Measurements from ENCODE around the gene FITM2. TPM values are rescaled to one million over a fixed set of nuclear protein-coding genes. Genes with fewer than 3 reads are reported as not detected.

FITM2 gene
- total RNA-seq, 4 donors from 2014 or later = 1.2 to 9.8 (median 6.7) TPM

- Histone ChIP-seq H3K27ac (no peak overlapping the region), H3K36me3 (no peaks in the 10 kb centered on the region), H3K9me3 (no peaks in the 10 kb centered on the region), H3K4me3 (no peak overlapping the region), H3K4me1 (no peaks in the 10 kb centered on the region), H3K27me3 (no peaks in the 10 kb centered on the region)
- no peak for DNase-seq
- no peak for TF ChIP-seq CTCF (IDR thresholded peaks at IDR 0.05)
- no peak for TF ChIP-seq POLR2A (IDR thresholded peaks at IDR 0.05)
- intact Hi-C loops (cut with DNase I; ENCODE audit: low total_unique reads) = loop anchor here (10.0 kb wide), 1 partner anchor 255 kb away; no protein-coding TSS in a partner anchor
Measured at GRCh38 chr20:44319839-44320422, 8.9 kb upstream of the FITM2 start.

GRCh38 chr20:44314870-44315269 is 3.9 kb upstream of the FITM2 start:
- no peaks in the 10 kb centered on the region for H3K9me3 ChIP-seq
- no peak for TF ChIP-seq CTCF (IDR thresholded peaks at IDR 0.05)
- no peak for TF ChIP-seq POLR2A (IDR thresholded peaks at IDR 0.05)
- no peak overlapping the region for H3K27ac ChIP-seq
- no peaks in the 10 kb centered on the region for H3K27me3 ChIP-seq
- peaks cover 0 to 3% of the 10 kb centered on the region in 2 donors for H3K4me1 ChIP-seq
- intact Hi-C loops (cut with DNase I; ENCODE audit: low total_unique reads) = no loop called here
- DNase-seq = no peak
- no peak overlapping the region for H3K4me3 ChIP-seq
- no peaks in the 10 kb centered on the region for H3K36me3 ChIP-seq

GRCh38 chr20:44309763-44310663 is 989 bp downstream of the FITM2 start:
- no peaks in the 10 kb centered on the region for H3K36me3 ChIP-seq
- no peaks in the 10 kb centered on the region for H3K27me3 ChIP-seq
- H3K27ac ChIP-seq = peak overlapping the region; percentile 67 to 68
- no peaks in the 10 kb centered on the region for H3K9me3 ChIP-seq
- peaks cover 0 to 3% of the 10 kb centered on the region in 2 donors for H3K4me1 ChIP-seq
- TF ChIP-seq POLR2A (IDR thresholded peaks at IDR 0.05) (no peak), CTCF (IDR thresholded peaks at IDR 0.05) (no peak)
- H3K4me3 ChIP-seq = peak overlapping the region; percentile 85 to 95
- DNase-seq = peak; percentile 36 to 40
- intact Hi-C loops (cut with DNase I; ENCODE audit: low total_unique reads) = loop anchor here (5.0 kb wide), 1 partner anchor 93 kb away; no protein-coding TSS in a partner anchor

- intact Hi-C loops (cut with DNase I; ENCODE audit: low total_unique reads) = loop anchor here (5.0 kb wide), 1 partner anchor 90 kb away; no protein-coding TSS in a partner anchor
- TF ChIP-seq POLR2A (IDR thresholded peaks at IDR 0.05) (no peak), CTCF (IDR thresholded peaks at IDR 0.05) (no peak)
- Histone ChIP-seq H3K4me3 (no peak overlapping the region), H3K9me3 (no peaks in the 10 kb centered on the region), H3K4me1 (peaks cover 0 to 3% of the 10 kb centered on the region in 2 donors), H3K36me3 (no peaks in the 10 kb centered on the region), H3K27me3 (no peaks in the 10 kb centered on the region), H3K27ac (no peak overlapping the region)
- no peak for DNase-seq
Measured at GRCh38 chr20:44306927-44307326, 4.1 kb downstream of the FITM2 start.

GRCh38 chr20:44304383-44304782 is 6.6 kb downstream of the FITM2 start:
- TF ChIP-seq POLR2A (IDR thresholded peaks at IDR 0.05) = no peak
- TF ChIP-seq CTCF (IDR thresholded peaks at IDR 0.05) = no peak
- Histone ChIP-seq H3K4me3 (no peak overlapping the region), H3K9me3 (no peaks in the 10 kb centered on the region), H3K27me3 (no peaks in the 10 kb centered on the region), H3K27ac (no peak overlapping the region), H3K36me3 (no peaks in the 10 kb centered on the region), H3K4me1 (no peaks in the 10 kb centered on the region)
- DNase-seq = no peak
- intact Hi-C loops (cut with DNase I; ENCODE audit: low total_unique reads) = no loop called here

Measured in uterus (tissue), 4 donors.